NCI-H2171 treated with DMSO at 0.1 percent for 48 hours (cell line): ENCODE measurements around the gene TCF4.

Source experiments
- DNase-seq: peaks from one replicate; lab custom pipeline; 2025; lab: John Stamatoyannopoulos, UW

The TCF4 gene

DNA sequence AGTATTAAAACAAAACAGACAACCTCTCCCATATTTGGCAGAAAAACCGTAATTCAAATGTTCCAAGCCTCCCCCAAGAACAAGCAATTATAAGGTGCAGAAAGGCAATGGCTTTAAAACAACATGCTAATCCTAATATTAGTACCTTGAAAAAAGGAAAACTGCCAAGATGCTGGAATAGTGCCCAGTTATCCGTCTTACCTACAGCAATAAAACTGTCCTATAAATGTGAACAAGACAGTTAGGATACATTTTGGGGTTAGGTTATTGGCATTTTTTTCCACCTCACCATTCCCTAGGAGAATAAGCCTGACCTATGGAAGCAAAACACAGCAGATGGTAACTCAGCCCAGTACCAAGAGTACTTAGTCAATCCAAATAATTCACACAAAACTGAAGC is 83.2 kb downstream of the TCF4 start:
- DNase-seq: peak; percentile 30

- DNase-seq: no peak
Measured at GRCh38 chr18:55503167-55503820, 84.7 kb downstream of the TCF4 start.

GRCh38 chr18:55501982-55502710 is 85.8 kb downstream of the TCF4 start:
- no peak for DNase-seq

GRCh38 chr18:55501579-55501978 is 86.4 kb downstream of the TCF4 start:
- no peak for DNase-seq

DNA sequence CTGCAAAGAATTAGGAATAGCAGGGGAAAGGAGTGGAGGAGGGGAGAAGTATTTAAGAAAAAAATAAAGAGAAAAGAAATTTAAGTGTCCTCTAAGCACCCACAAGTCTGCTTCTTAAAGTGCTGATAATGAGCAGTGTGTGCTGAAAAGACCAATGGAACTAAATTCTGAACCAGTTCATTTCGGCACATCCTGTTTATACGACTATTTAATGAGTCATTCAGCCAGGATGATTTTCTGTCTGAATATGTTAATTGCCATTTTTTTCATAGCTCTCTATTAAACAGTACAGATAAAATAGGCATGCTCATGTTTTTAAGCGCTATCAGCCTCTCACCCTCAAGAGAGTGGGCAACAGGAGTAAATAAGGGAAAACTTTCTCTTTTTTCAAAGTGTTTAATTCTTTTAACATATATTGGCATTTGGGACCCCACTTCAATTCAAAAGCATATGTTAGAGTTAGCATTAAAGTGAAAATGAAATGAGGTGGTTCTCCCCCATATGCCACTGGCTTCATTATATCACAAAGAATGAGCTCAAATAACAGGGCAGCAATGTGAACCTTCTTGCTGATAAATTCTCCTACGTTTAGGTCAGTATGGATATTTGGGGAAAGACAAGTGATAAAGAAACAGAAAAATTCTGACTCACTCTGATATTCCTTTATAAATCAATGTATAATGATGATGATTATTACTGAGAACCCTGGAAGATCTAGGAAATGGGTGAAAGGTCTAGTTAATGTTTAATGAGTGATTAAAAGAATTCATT is 87.5 kb downstream of the TCF4 start:
- DNase-seq: peak; percentile 56

- DNase-seq: no peak
Measured at GRCh38 chr18:55499526-55499925, 88.5 kb downstream of the TCF4 start.

- peak; percentile 52 for DNase-seq
Measured at GRCh38 chr18:55497825-55498403, 90.1 kb downstream of the TCF4 start.

- no peak for DNase-seq
Measured at GRCh38 chr18:55494899-55495298, 93.1 kb downstream of the TCF4 start.

GRCh38 chr18:55494441-55494840 is 93.6 kb downstream of the TCF4 start:
- DNase-seq: no peak

DNA sequence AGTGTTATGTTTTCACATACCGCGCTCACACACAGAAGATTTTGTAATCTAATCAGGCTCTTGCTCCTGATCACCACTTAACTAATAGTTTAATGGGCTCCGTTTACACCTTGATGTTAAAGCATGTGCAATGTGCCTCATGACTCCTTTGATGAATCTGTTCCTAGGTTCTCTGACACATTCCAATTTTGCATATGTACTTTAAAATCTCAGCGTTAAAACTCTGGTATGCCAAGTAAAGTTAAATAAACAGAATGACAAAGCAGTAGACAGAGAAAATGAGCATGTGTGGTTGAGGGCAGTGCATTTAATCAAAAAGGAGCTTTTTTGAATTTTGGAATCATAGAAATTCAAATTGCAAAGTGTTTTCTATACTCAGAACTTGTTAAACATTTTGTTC is 96.4 kb downstream of the TCF4 start:
- no peak for DNase-seq

DNA sequence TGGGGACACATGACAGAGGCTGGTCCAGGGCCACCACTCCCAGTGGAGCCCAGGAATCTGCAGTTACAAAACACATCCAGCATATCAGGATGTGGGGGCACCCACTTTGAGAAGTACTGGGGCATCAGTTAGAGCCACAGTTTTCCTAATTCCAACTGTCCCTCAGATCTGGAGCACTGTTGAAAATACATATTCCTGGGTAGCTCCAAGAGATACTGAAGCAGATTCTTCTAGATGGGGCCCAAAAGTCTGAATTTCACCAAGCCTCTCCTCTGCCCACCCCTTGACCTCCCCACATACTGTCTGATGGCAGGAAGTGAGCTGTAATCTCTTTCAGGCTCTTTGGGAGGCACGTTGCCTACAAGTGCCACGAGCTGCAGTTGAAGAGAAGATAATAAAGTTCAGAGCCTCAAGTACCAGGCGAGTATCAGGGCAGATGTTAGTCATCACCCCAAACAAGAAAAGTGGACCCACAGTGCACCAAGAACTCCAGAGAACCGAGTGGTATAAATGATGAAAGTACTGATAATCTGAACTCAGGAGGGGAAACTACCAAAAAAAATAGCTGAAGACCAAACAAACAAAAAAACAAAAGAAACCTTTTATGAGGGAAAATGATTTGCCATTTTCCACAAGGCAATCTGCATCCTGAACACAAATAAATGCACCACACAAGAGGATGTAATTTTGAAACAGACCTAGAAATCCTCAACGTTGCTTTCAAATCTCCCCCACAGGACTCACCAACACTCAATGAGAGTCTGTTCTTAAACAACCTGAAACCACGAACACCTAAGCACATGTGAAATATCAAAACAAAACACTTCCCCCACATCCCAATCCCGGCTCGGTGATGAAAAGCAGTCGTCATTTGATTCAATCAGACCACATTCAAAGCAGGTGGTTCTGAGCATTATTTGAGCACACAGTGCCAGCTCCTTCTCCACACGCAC is 98.7 kb downstream of the TCF4 start:
- peak; percentile 38 for DNase-seq

GRCh38 chr18:55488473-55488872 is 99.5 kb downstream of the TCF4 start:
- DNase-seq: no peak

DNA sequence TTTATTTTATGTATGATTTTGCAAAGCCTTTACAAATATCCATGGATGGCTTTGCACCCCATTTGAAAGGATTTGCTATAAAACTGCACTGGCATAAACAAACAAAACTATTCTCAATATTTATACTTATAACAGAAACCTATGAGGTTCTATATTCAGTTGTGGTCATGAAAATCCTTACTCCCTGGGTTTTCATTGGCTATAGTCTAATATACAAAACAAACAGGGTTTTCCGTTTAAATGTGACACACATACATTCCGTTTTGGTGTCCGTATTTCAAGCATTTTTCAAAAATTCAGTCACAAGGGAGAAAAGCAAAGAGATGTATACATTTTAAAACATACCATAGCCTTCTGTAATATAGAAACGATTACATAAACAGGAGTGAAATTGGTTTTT is 100.0 kb downstream of the TCF4 start:
- no peak for DNase-seq

GRCh38 chr18:55486936-55487335 is 101.1 kb downstream of the TCF4 start:
- DNase-seq: peak; percentile 24

- no peak for DNase-seq
Measured at GRCh38 chr18:55485666-55486065, 102.3 kb downstream of the TCF4 start.

DNA sequence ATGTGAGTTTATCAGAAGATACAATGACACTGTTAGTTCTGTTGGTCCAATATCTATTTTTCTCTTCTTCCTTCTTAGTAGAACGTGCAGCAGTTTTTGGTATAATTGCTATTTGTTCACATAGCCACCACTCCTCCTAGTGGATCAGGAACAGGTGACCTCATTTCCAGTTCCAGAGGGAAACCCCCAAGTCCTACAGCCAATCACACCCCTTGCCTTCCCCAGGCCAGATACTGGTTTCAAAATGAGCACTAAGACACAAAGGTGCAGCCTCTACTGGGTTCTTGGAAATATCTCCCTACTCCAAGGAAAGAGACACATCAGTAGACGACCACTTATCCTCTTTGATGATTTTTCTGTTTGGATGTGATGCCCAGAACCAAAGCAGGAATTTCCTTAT is 103.2 kb downstream of the TCF4 start:
- no peak for DNase-seq

GRCh38 chr18:55483266-55483871 is 104.6 kb downstream of the TCF4 start:
- DNase-seq: no peak

- DNase-seq: no peak
Measured at GRCh38 chr18:55479656-55480420, 108.2 kb downstream of the TCF4 start.

DNA sequence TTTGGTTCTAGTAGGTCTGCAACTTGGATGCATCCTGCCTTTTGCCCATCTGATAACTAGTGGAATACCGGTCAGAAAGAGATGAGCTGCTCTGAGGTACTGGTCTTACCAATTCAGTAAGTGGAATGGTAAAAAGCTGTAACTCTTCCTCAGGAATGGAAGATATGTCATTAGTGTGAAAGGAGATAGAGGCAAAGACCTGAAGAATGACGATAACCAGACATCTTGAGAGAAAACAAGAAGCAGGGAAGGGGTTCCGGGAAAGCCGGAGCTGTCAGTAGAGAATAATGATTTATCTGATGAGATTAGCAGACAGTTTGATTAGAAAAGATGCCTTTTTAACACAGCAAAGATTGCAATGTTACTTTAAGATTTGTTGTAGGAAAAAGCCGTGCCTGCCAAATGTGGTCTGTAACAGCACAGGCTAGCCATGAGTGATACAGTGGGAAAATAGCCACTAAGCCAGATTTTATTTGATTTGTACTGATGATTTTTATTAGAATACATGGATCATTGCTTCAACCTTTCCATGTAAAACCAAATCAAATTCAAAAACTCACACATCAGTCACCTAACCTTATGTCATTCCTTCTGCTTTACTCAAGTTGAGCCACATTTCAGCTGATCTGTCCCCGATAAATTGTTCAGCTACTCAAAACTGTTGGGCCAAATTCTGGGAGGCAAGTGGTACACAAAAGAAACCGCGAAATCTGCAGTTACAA is 110.0 kb downstream of the TCF4 start:
- DNase-seq: no peak

- DNase-seq: no peak
Measured at GRCh38 chr18:55477499-55477859, 110.5 kb downstream of the TCF4 start.
